Measurements from ENCODE around the gene ZBTB16. TPM values are rescaled to one million over a fixed set of nuclear protein-coding genes. Genes with fewer than 3 reads are reported as not detected.

Gene ZBTB16
- total and polyA plus RNA-seq, 2 donors (not counting 3 experiments of a cell fraction or from before 2014, with no cell fraction given), result 9.8 to 20.3 TPM

- no peaks in the 10 kb centered on the region for H3K9me1 ChIP-seq (replicated peaks; ENCODE audit: control insufficient read depth, extremely low read depth, insufficient read depth, low read length)
- no peak overlapping the region for H3K4me3 ChIP-seq (replicated peaks in 1 of 3; ENCODE audit: insufficient read depth in 1 of 3, low read depth in 1 of 3, low read length in 3 of 3)
- no peak overlapping the region for H2AFZ ChIP-seq (ENCODE audit: low read depth, low read length)
- BruUV-seq (replicated peaks), result no TSS peak
- TF ChIP-seq FOS (IDR thresholded peaks at IDR 0.05; ENCODE audit: borderline replicate concordance, insufficient read depth, low read length), result no peak
- intact Hi-C loops (cut with micrococcal nuclease), result no loop called here
- dilution Hi-C loops (cut with MboI; ENCODE audit: extremely low pct_ligation_motif_present, low sequenced_read_pairs), result loop anchor here (25.0 kb wide), 1 partner anchor 215 kb away; no protein-coding TSS in a partner anchor
- H4K20me1 ChIP-seq (replicated peaks; ENCODE audit: control insufficient read depth, extremely low read depth, insufficient read depth, low read length), result no peaks in the 10 kb centered on the region
- peaks cover 15% of the 10 kb centered on the region for H3K4me1 ChIP-seq (ENCODE audit: control insufficient read depth, extremely low read depth, insufficient read depth, low read length)
- no peaks in the 10 kb centered on the region for H3K27me3 ChIP-seq (ENCODE audit: control insufficient read depth in 2 of 2, insufficient read depth in 2 of 2, low read length in 2 of 2)
- no peak overlapping the region for H3K4me2 ChIP-seq (ENCODE audit: insufficient read depth, low read length)
- CTCF ChIA-PET, result interaction anchor here (0.7 to 1.9 kb wide), 4 partner anchors 9 to 214 kb away, joined by 3 to 5 read pairs (median 3); no protein-coding TSS in a partner anchor
- H3K36me3 ChIP-seq (ENCODE audit: control insufficient read depth in 2 of 2, extremely low read depth in 1 of 2, insufficient read depth in 2 of 2, low read length in 2 of 2), result no peaks in the 10 kb centered on the region
- no peaks in the 10 kb centered on the region for H3K9me3 ChIP-seq (replicated peaks; ENCODE audit: control insufficient read depth, insufficient read depth, low read length)
- H3K79me2 ChIP-seq (ENCODE audit: control insufficient read depth, insufficient read depth, low read length), result no peaks in the 10 kb centered on the region
- no peak for DNase-seq (ENCODE audit: low read depth, low spot score)
- no peak for FAIRE-seq
- no peak overlapping the region for H3K27ac ChIP-seq (ENCODE audit: insufficient read depth, low read depth, low read length)
- POLR2A ChIA-PET, result no interaction called here
- H3K9ac ChIP-seq (replicated peaks; ENCODE audit: extremely low read depth, insufficient read depth, low read length), result no peak overlapping the region
These were observed 12.2 kb upstream of the ZBTB16 start for GRCh38 chr11:114047327-114047726.

- POLR2A ChIA-PET, result no interaction called here
These were observed 10.5 kb upstream of the ZBTB16 start for GRCh38 chr11:114049050-114049449.

More at GRCh38 chr11:114049050-114049449, 10.5 kb upstream of the ZBTB16 start:
- no peaks in the 10 kb centered on the region for H3K27me3 ChIP-seq (ENCODE audit: control insufficient read depth in 2 of 2, insufficient read depth in 2 of 2, low read length in 2 of 2)
- BruUV-seq (replicated peaks), result no TSS peak
- H3K4me3 ChIP-seq (replicated peaks in 1 of 3; ENCODE audit: insufficient read depth in 1 of 3, low read depth in 1 of 3, low read length in 3 of 3), result no peak overlapping the region
- H3K27ac ChIP-seq (ENCODE audit: insufficient read depth, low read depth, low read length), result no peak overlapping the region
- dilution Hi-C loops (cut with MboI; ENCODE audit: extremely low pct_ligation_motif_present, low sequenced_read_pairs), result loop anchor here (25.0 kb wide), 1 partner anchor 213 kb away; no protein-coding TSS in a partner anchor
- no peak for TF ChIP-seq MAX (IDR thresholded peaks at IDR 0.05; ENCODE audit: insufficient read depth, insufficient read length)
- TF ChIP-seq GATA2 (IDR thresholded peaks at IDR 0.05; ENCODE audit: insufficient read depth, insufficient read length, low read depth, low read length), result no peak
- no peak for TF ChIP-seq POLR2A (IDR thresholded peaks at IDR 0.05; ENCODE audit: low read depth, low read length)
- no peak for TF ChIP-seq POLR2AphosphoS5 (IDR thresholded peaks at IDR 0.05; ENCODE audit: insufficient read depth, low read depth, low read length)
- no peak for TF ChIP-seq JUN (IDR thresholded peaks at IDR 0.05; ENCODE audit: borderline replicate concordance, insufficient read depth, insufficient read length, low read depth)
- no peak for TF ChIP-seq CTCF (IDR thresholded peaks at IDR 0.05; ENCODE audit: extremely low read depth in 1 of 2, insufficient read depth in 1 of 2, low read depth in 1 of 2, low read length in 2 of 2)
- TF ChIP-seq EZH2 (IDR thresholded peaks at IDR 0.05; ENCODE audit: borderline replicate concordance, low read depth, low read length, severe bottlenecking), result no peak
- TF ChIP-seq FOS (IDR thresholded peaks at IDR 0.05; ENCODE audit: borderline replicate concordance, insufficient read depth, low read length), result no peak
- TF ChIP-seq MYC (IDR thresholded peaks at IDR 0.05; ENCODE audit: low read depth, low read length), result no peak
- no peaks in the 10 kb centered on the region for H3K9me1 ChIP-seq (replicated peaks; ENCODE audit: control insufficient read depth, extremely low read depth, insufficient read depth, low read length)
- intact Hi-C loops (cut with micrococcal nuclease), result no loop called here
- H3K79me2 ChIP-seq (ENCODE audit: control insufficient read depth, insufficient read depth, low read length), result no peaks in the 10 kb centered on the region
- H3K4me1 ChIP-seq (ENCODE audit: control insufficient read depth, extremely low read depth, insufficient read depth, low read length), result peaks cover 10% of the 10 kb centered on the region
- H3K36me3 ChIP-seq (ENCODE audit: control insufficient read depth in 2 of 2, extremely low read depth in 1 of 2, insufficient read depth in 2 of 2, low read length in 2 of 2), result no peaks in the 10 kb centered on the region
- no peak overlapping the region for H2AFZ ChIP-seq (ENCODE audit: low read depth, low read length)
- no peaks in the 10 kb centered on the region for H3K9me3 ChIP-seq (replicated peaks; ENCODE audit: control insufficient read depth, insufficient read depth, low read length)
- CTCF ChIA-PET, result interaction anchor here (1.0 to 1.4 kb wide), 4 partner anchors 85 to 213 kb away, joined by 3 to 5 read pairs (median 4); no protein-coding TSS in a partner anchor
- H3K9ac ChIP-seq (replicated peaks; ENCODE audit: extremely low read depth, insufficient read depth, low read length), result no peak overlapping the region
- no peak for DNase-seq (ENCODE audit: low read depth, low spot score)
- no peak overlapping the region for H3K4me2 ChIP-seq (ENCODE audit: insufficient read depth, low read length)
- H4K20me1 ChIP-seq (replicated peaks; ENCODE audit: control insufficient read depth, extremely low read depth, insufficient read depth, low read length), result no peaks in the 10 kb centered on the region
- FAIRE-seq, result no peak

Measured in endothelial cell of umbilical vein (primary cell).